Germinal center (tissue), 1 donor: ENCODE results near the gene VPS45.
"Not testable (repeated sequence)": the region's sequence is repeated elsewhere in the genome, so short reads cannot be mapped to it uniquely, and the experiment has no call there.

Source experiments
- DNase-seq: peaks from one replicate; pipeline ENCODE4 v3.0.0; 2012; ENCODE audit warnings: mixed read lengths, low spot score

Gene VPS45

GRCh38 chr1:150067184-150068108 is at the start of gene VPS45:
TSS of gene VPS45 (plus strand) at chr1:150067776. CDS start at chr1:150067858, 82 bp downstream.
- peak; percentile 71 for DNase-seq

- peak; percentile 14 for DNase-seq
These were observed 49.4 kb upstream of the VPS45 start for GRCh38 chr1:150018165-150018564.

- no peak for DNase-seq
These were observed 46.9 kb upstream of the VPS45 start for GRCh38 chr1:150020711-150021110.

- DNase-seq: no peak
These were observed 46.3 kb upstream of the VPS45 start for GRCh38 chr1:150021191-150021694.

- DNase-seq: no peak
These were observed 45.2 kb upstream of the VPS45 start for GRCh38 chr1:150022357-150022756.

- no peak for DNase-seq
These were observed 43.4 kb upstream of the VPS45 start for GRCh38 chr1:150024156-150024555.

- DNase-seq: no peak
These were observed 39.3 kb upstream of the VPS45 start for GRCh38 chr1:150028322-150028721.

- DNase-seq: no peak
These were observed 33.2 kb upstream of the VPS45 start for GRCh38 chr1:150034336-150034735.

GRCh38 chr1:150049926-150050325 is 17.6 kb upstream of the VPS45 start:
- no peak for DNase-seq

- DNase-seq: no peak
These were observed 16.5 kb upstream of the VPS45 start for GRCh38 chr1:150051089-150051373.

- not testable (repeated sequence) for DNase-seq
These were observed 15.6 kb upstream of the VPS45 start for GRCh38 chr1:150051905-150052412.

- DNase-seq: no peak
These were observed 13.7 kb upstream of the VPS45 start for GRCh38 chr1:150053926-150054325.

- DNase-seq: not testable (repeated sequence)
These were observed 12.1 kb upstream of the VPS45 start for GRCh38 chr1:150055507-150055906.

GRCh38 chr1:150056407-150056806 is 11.2 kb upstream of the VPS45 start:
- no peak for DNase-seq

GRCh38 chr1:150060260-150060659 is 7.3 kb upstream of the VPS45 start:
- DNase-seq: no peak

- no peak for DNase-seq
These were observed 5.9 kb upstream of the VPS45 start for GRCh38 chr1:150061632-150062101.

GRCh38 chr1:150062113-150062512 is 5.5 kb upstream of the VPS45 start:
- no peak for DNase-seq

- DNase-seq: no peak
These were observed 2.2 kb upstream of the VPS45 start for GRCh38 chr1:150065184-150065871.

GRCh38 chr1:150066328-150066727 is 1.2 kb upstream of the VPS45 start:
- DNase-seq: no peak

- no peak for DNase-seq
These were observed 765 bp upstream of the VPS45 start for GRCh38 chr1:150066838-150067183.

GRCh38 chr1:150068109-150068435 is 496 bp downstream of the VPS45 start:
- DNase-seq: no peak

GRCh38 chr1:150069923-150070322 is 2.3 kb downstream of the VPS45 start:
- no peak for DNase-seq

- DNase-seq: peak; percentile 22
These were observed 5.4 kb downstream of the VPS45 start for GRCh38 chr1:150072959-150073358.
